ENCODE results near the gene SMIM21. TPM values are rescaled to one million over a fixed set of nuclear protein-coding genes. Genes with fewer than 3 reads are reported as not detected.

SMIM21 gene
- total RNA-seq, 1 experiment from 2014 or later = not detected

GRCh38 chr18:75441896-75442295 lies 14.4 kb upstream of the SMIM21 start (continued):
- TF ChIP-seq NFYB (CRISPR knock-in tag; conservative IDR thresholded peaks at IDR 0.05; ENCODE audit: low read depth) = no peak
- no peak for TF ChIP-seq OVOL2 (CRISPR knock-in tag; IDR thresholded peaks at IDR 0.05; ENCODE audit: borderline replicate concordance)
- TF ChIP-seq ZNF281 (CRISPR knock-in tag; IDR thresholded peaks at IDR 0.05) = no peak
- no peak for TF ChIP-seq AR (CRISPR knock-in tag; IDR thresholded peaks at IDR 0.05)
- TF ChIP-seq TEAD4 (CRISPR knock-in tag; IDR thresholded peaks at IDR 0.05) = no peak
- no peak for TF ChIP-seq ZNF423 (CRISPR knock-in tag; IDR thresholded peaks at IDR 0.05)

- H3K27me3 Mint-ChIP-seq (ENCODE audit: low read depth) = no peaks in the 10 kb centered on the region
- ATAC-seq = no peak
- no peaks in the 10 kb centered on the region for H3K36me3 Mint-ChIP-seq
- H3K4me1 Mint-ChIP-seq = peaks cover 5% of the 10 kb centered on the region
- TF ChIP-seq NR3C1 (CRISPR knock-in tag; conservative IDR thresholded peaks at IDR 0.05; ENCODE audit: low read depth) (no peak), GRHL2 (CRISPR knock-in tag; IDR thresholded peaks at IDR 0.05; ENCODE audit: insufficient replicate concordance, severe bottlenecking) (no peak), ATF3 (CRISPR knock-in tag; conservative IDR thresholded peaks at IDR 0.05) (no peak), SMAD3 (CRISPR knock-in tag; IDR thresholded peaks at IDR 0.05; ENCODE audit: borderline replicate concordance) (no peak), MXD4 (CRISPR knock-in tag; IDR thresholded peaks at IDR 0.05; ENCODE audit: borderline replicate concordance) (no peak), AFF4 (CRISPR knock-in tag; IDR thresholded peaks at IDR 0.05; ENCODE audit: borderline replicate concordance) (no peak), PRDM15 (CRISPR knock-in tag; IDR thresholded peaks at IDR 0.05) (no peak)
- H3K27ac Mint-ChIP-seq = no peak overlapping the region
- H3K4me3 Mint-ChIP-seq = no peak overlapping the region
- CTCF ChIA-PET = no interaction called here
- H3K9me3 Mint-ChIP-seq = no peaks in the 10 kb centered on the region
- POLR2A ChIA-PET = no interaction called here
- no peak for DNase-seq (ENCODE audit: low spot score)
Observed at GRCh38 chr18:75439348-75439747, 11.8 kb upstream of the SMIM21 start.
